ENCODE measurements around the gene FLT3. TPM values are rescaled to one million over a fixed set of nuclear protein-coding genes. Genes with fewer than 3 reads are reported as not detected.

FLT3 gene
- polyA plus RNA-seq, 1 of the 3 experiments (the other 2 are of a cell fraction), result not detected

DNA sequence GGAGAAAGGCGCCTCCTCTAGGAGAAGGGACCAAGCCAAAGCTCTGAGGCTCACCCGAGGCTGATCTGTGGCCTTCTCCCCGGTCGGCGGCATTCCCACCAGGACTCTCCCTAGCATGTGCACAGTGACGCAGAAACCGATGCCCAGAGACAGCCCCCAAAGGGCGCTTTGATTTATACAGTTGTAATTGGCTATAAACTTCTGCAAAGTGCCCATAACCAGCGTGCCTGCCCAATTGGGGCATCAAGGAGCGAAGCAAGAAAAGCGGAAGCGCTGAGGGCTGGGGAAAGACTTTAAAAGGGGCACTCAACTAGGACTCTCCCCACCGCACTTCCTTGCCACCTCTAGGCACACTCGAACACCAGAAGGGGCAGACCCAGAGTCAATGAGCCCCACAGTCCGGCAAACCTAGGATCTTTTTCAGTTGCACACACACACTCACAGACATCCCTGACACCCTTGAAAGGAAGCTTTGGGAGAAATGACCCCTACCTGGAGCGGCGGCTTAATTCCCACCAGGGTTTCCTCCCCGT is 133.1 kb downstream of the FLT3 start:
- H3F3A ChIP-seq (replicated peaks; ENCODE audit: insufficient read depth), result no peaks in the 10 kb centered on the region
- ChIA-PET POLR2A (no interaction called here), CTCF (interaction anchor here (1.1 to 2.5 kb wide), 2 partner anchors 14 to 137 kb away, joined by 6 to 7 read pairs; no protein-coding TSS in a partner anchor)
- H3K9me3 ChIP-seq, result no peaks in the 10 kb centered on the region
- no peak overlapping the region for H2AFZ ChIP-seq (ENCODE audit: low read depth)
- no peaks in the 10 kb centered on the region for H3K79me2 ChIP-seq (ENCODE audit: insufficient read depth)
- TF ChIP-seq, protein P1, sequence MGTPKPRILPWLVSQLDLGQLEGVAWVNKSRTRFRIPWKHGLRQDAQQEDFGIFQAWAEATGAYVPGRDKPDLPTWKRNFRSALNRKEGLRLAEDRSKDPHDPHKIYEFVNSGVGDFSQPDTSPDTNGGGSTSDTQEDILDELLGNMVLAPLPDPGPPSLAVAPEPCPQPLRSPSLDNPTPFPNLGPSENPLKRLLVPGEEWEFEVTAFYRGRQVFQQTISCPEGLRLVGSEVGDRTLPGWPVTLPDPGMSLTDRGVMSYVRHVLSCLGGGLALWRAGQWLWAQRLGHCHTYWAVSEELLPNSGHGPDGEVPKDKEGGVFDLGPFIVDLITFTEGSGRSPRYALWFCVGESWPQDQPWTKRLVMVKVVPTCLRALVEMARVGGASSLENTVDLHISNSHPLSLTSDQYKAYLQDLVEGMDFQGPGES (IDR thresholded peaks at IDR 0.05; ENCODE audit: low read depth, low read length), result no peak
- no peak for TF ChIP-seq FOSL2 (IDR thresholded peaks at IDR 0.05; ENCODE audit: borderline replicate concordance, low read depth)
- TF ChIP-seq POLR2AphosphoS5 (IDR thresholded peaks at IDR 0.05; ENCODE audit: low read depth, low read length), result no peak
- TF ChIP-seq EP300 (IDR thresholded peaks at IDR 0.05; ENCODE audit: borderline replicate concordance in 1 of 2, low read depth in 1 of 2, low read length in 1 of 2), result no peak
- no peak for TF ChIP-seq FOXJ3 (CRISPR knock-in tag; IDR thresholded peaks at IDR 0.05)
- TF ChIP-seq SIN3A (IDR thresholded peaks at IDR 0.05; ENCODE audit: borderline replicate concordance, low read depth, low read length), result no peak
- no peak for TF ChIP-seq NFIC (IDR thresholded peaks at IDR 0.05; ENCODE audit: borderline replicate concordance)
- no peak for TF ChIP-seq TAF1 (IDR thresholded peaks at IDR 0.05; ENCODE audit: borderline replicate concordance, low read depth, low read length)
- H3K27me3 ChIP-seq (ENCODE audit: insufficient read depth), result peaks cover 89% of the 10 kb centered on the region
- H3K4me1 ChIP-seq (ENCODE audit: control insufficient read depth in 1 of 2, insufficient read depth in 2 of 2, low read depth in 1 of 2, low read length in 1 of 2), result no peaks in the 10 kb centered on the region
- DNase-seq, result no peak
- H3K4me2 ChIP-seq, result no peak overlapping the region
- H3K36me3 ChIP-seq (replicated peaks in 1 of 2; ENCODE audit: control insufficient read depth in 1 of 2, insufficient read depth in 2 of 2, low read length in 1 of 2), result no peaks in the 10 kb centered on the region
- WGBS (ENCODE audit: low lambda C conversion rate), result 16% methylated on average over 18 of the region's 18 CpGs
- H4K20me1 ChIP-seq (ENCODE audit: insufficient read depth), result no peaks in the 10 kb centered on the region
- H3K4me3 ChIP-seq (ENCODE audit: low read depth in 2 of 2, low read length in 1 of 2), result no peak overlapping the region
- H3K9ac ChIP-seq, result no peak overlapping the region
- H3K27ac ChIP-seq (ENCODE audit: low read depth in 2 of 2, low read length in 1 of 2), result no peak overlapping the region
- H3K9me2 ChIP-seq, result no peaks in the 10 kb centered on the region

DNA sequence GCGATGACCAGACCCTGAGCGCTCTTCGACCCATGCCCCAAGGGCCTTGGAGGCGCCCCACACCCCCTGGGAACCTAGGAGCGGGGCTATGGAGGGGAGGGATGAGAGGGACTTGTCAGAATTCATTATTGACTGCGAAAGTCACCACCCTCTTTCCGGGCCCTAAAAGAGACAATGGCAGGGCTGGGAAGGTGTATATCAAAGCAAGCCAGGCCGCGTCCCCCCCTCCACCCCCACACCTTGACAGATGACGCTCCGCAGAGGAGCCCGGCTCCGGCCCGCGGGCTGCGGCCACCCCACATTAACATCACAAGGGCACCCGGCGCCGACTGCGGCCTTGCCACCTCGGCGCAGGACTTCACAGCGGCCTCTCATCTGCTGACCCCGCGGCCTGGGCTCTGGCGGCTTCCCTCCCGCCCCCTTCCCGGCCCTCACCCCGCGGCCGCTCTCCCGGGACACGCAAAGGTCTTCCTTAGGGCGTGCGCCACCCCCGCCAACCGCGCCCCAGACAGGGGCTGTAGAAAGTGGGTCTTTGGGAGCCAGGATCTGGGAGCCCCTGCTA is 133.7 kb downstream of the FLT3 start:
- Histone ChIP-seq H3K36me3 (replicated peaks in 1 of 2; ENCODE audit: control insufficient read depth in 1 of 2, insufficient read depth in 2 of 2, low read length in 1 of 2) (no peaks in the 10 kb centered on the region), H2AFZ (ENCODE audit: low read depth) (no peak overlapping the region), H3K4me3 (ENCODE audit: low read depth in 2 of 2, low read length in 1 of 2) (no peak overlapping the region), H3K9me3 (no peaks in the 10 kb centered on the region), H3K79me2 (ENCODE audit: insufficient read depth) (no peaks in the 10 kb centered on the region), H3K9me2 (no peaks in the 10 kb centered on the region), H3K4me1 (ENCODE audit: control insufficient read depth in 1 of 2, insufficient read depth in 2 of 2, low read depth in 1 of 2, low read length in 1 of 2) (no peaks in the 10 kb centered on the region), H3K9ac (no peak overlapping the region), H3F3A (replicated peaks; ENCODE audit: insufficient read depth) (no peaks in the 10 kb centered on the region), H3K27me3 (ENCODE audit: insufficient read depth) (peaks cover 86% of the 10 kb centered on the region), H3K4me2 (no peak overlapping the region), H3K27ac (ENCODE audit: low read depth in 2 of 2, low read length in 1 of 2) (no peak overlapping the region), H4K20me1 (ENCODE audit: insufficient read depth) (no peaks in the 10 kb centered on the region)
- TF ChIP-seq SIN3A (IDR thresholded peaks at IDR 0.05; ENCODE audit: borderline replicate concordance, low read depth, low read length) (no peak), EZH2phosphoT487 (IDR thresholded peaks at IDR 0.05; ENCODE audit: borderline replicate concordance, low read depth) (no peak), FOXJ3 (CRISPR knock-in tag; IDR thresholded peaks at IDR 0.05) (no peak), RXRA (IDR thresholded peaks at IDR 0.05; ENCODE audit: borderline replicate concordance, low read depth) (no peak), TAF1 (IDR thresholded peaks at IDR 0.05; ENCODE audit: borderline replicate concordance, low read depth, low read length) (no peak), NFIC (IDR thresholded peaks at IDR 0.05; ENCODE audit: borderline replicate concordance) (no peak), GATA2 (CRISPR knock-in tag; IDR thresholded peaks at IDR 0.05) (no peak), MEF2A (IDR thresholded peaks at IDR 0.05; ENCODE audit: borderline replicate concordance, low read depth) (no peak)
- TF ChIP-seq, protein P2, sequence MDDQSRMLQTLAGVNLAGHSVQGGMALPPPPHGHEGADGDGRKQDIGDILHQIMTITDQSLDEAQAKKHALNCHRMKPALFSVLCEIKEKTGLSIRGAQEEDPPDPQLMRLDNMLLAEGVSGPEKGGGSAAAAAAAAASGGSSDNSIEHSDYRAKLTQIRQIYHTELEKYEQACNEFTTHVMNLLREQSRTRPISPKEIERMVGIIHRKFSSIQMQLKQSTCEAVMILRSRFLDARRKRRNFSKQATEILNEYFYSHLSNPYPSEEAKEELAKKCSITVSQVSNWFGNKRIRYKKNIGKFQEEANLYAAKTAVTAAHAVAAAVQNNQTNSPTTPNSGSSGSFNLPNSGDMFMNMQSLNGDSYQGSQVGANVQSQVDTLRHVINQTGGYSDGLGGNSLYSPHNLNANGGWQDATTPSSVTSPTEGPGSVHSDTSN (IDR thresholded peaks at IDR 0.05), result no peak
- TF ChIP-seq, protein P3, sequence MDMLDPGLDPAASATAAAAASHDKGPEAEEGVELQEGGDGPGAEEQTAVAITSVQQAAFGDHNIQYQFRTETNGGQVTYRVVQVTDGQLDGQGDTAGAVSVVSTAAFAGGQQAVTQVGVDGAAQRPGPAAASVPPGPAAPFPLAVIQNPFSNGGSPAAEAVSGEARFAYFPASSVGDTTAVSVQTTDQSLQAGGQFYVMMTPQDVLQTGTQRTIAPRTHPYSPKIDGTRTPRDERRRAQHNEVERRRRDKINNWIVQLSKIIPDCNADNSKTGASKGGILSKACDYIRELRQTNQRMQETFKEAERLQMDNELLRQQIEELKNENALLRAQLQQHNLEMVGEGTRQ (IDR thresholded peaks at IDR 0.05; ENCODE audit: borderline replicate concordance, low read depth, low read length), result no peak
- TF ChIP-seq, protein P4, sequence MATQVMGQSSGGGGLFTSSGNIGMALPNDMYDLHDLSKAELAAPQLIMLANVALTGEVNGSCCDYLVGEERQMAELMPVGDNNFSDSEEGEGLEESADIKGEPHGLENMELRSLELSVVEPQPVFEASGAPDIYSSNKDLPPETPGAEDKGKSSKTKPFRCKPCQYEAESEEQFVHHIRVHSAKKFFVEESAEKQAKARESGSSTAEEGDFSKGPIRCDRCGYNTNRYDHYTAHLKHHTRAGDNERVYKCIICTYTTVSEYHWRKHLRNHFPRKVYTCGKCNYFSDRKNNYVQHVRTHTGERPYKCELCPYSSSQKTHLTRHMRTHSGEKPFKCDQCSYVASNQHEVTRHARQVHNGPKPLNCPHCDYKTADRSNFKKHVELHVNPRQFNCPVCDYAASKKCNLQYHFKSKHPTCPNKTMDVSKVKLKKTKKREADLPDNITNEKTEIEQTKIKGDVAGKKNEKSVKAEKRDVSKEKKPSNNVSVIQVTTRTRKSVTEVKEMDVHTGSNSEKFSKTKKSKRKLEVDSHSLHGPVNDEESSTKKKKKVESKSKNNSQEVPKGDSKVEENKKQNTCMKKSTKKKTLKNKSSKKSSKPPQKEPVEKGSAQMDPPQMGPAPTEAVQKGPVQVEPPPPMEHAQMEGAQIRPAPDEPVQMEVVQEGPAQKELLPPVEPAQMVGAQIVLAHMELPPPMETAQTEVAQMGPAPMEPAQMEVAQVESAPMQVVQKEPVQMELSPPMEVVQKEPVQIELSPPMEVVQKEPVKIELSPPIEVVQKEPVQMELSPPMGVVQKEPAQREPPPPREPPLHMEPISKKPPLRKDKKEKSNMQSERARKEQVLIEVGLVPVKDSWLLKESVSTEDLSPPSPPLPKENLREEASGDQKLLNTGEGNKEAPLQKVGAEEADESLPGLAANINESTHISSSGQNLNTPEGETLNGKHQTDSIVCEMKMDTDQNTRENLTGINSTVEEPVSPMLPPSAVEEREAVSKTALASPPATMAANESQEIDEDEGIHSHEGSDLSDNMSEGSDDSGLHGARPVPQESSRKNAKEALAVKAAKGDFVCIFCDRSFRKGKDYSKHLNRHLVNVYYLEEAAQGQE (IDR thresholded peaks at IDR 0.05; ENCODE audit: low read depth, low read length), result no peak
- ChIA-PET POLR2A (no interaction called here), CTCF (interaction anchor here (1.1 to 2.7 kb wide), 2 partner anchors 13 kb away, joined by 7 to 13 read pairs; no protein-coding TSS in a partner anchor)
- peak; percentile 44 for DNase-seq
- WGBS (ENCODE audit: low lambda C conversion rate), result 6% methylated on average over 3 of the region's 38 CpGs
